Vagina (tissue), 2 donors: ENCODE results near the gene E2F3.

Experiments used
- POLR2A ChIP-seq, 2 donors: fragments of 450-650 bp; IDR thresholded peaks; one replicate each; pipeline ENCODE4 v1.6.1; 2017; ENCODE audit warnings: antibody characterized with exemption in 2 of 2, mild to moderate bottlenecking in 2 of 2, moderate library complexity in 2 of 2
- POLR2AphosphoS5 ChIP-seq, 2 donors: sonication (generic); formaldehyde crosslinking; IDR thresholded peaks; one replicate each; pipeline ENCODE4 v1.9.0; 2017; ENCODE audit warnings: antibody characterized with exemption in 2 of 2, mild to moderate bottlenecking in 2 of 2, low read depth in 1 of 2; ENCODE audit not compliant: insufficient read depth in 1 of 2

DNA sequence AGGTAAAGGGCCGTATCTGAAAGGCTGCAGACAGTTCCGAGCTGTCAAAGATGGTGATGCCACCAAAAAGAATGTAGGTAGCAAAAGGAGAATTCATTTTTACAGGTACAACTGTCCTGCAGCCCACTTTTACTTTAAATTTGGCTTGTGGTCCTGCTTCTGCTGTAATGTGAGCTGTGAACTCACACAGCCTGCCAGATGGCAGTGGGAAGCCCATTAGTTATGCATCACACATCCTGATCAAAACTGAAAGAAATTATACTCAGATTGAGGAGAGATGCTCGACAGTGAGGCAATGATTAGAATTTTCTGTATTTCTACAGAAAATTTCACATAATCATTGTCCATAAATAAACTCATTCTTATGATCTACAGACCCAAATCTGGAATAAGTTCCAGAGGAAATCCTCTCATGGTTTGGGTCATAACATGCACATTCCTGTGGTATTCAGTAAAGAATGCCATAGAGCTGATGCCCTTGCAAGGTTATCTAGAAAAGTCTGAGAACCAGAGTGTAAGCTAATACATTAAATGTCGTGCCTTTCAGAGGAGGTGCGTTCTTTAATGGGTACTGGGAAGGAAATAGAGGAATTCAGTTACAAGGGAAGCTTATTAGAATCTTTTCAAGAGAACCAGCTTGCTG, 23.9 kb upstream of the E2F3 start:
- no peak for TF ChIP-seq POLR2AphosphoS5 (IDR thresholded peaks at IDR 0.05; ENCODE audit: insufficient read depth in 1 of 2, low read depth in 1 of 2)
- no peak for TF ChIP-seq POLR2A (IDR thresholded peaks at IDR 0.05)
